ENCODE data around the gene IFRD2. TPM values are rescaled to one million over a fixed set of nuclear protein-coding genes. Genes with fewer than 3 reads are reported as not detected.

IFRD2 gene
- total and polyA plus RNA-seq, 2 donors (not counting 1 experiment from before 2014, with no cell fraction given) = 28.1 to 51.0 TPM

DNA sequence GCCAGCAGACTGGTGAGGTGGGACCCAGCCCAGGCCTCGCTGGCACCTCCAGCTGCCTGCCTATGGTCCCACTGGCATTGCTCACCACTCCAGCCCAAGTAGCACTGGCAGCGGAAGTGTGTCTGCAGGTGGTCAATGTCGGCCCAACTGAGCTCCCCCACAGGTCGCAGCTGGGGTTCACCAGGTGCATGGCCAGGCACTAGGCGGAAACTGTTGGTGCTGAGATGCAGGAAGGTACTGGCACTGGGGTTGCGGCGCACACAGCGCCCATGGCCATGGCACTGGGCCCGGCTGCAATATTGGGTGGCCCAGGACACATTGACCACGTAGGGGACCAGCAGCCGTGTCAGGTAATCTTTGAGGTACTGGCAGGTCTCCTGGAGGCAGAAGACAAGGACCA, 25.9 kb upstream of the IFRD2 start:
- Histone ChIP-seq H2AFZ (ENCODE audit: low read length) (no peak overlapping the region), H4K20me1 (ENCODE audit: control insufficient read depth, extremely low read depth, insufficient read depth, low read length) (no peaks in the 10 kb centered on the region), H3K4me2 (ENCODE audit: extremely low read depth, insufficient read depth, low read length) (no peak overlapping the region), H3K27ac (ENCODE audit: insufficient read depth, low read length) (no peak overlapping the region), H3K4me1 (ENCODE audit: control insufficient read depth, extremely low read depth, insufficient read depth, low read length) (peaks cover 7% of the 10 kb centered on the region), H3K36me3 (ENCODE audit: control insufficient read depth, insufficient read depth, low read length) (peaks cover 18% of the 10 kb centered on the region), H3K9me3 (ENCODE audit: control insufficient read depth, insufficient read depth, low read depth, low read length) (no peaks in the 10 kb centered on the region), H3K79me2 (ENCODE audit: control insufficient read depth, insufficient read depth, low read length) (peaks cover 23% of the 10 kb centered on the region), H3K9ac (ENCODE audit: insufficient read depth, low read length) (no peak overlapping the region), H3K4me3 (replicated peaks in 1 of 4; ENCODE audit: control extremely low read depth in 1 of 4, insufficient read depth in 1 of 4, low read depth in 3 of 4, low read length in 4 of 4) (no peak overlapping the region), H3K27me3 (ENCODE audit: control insufficient read depth, insufficient read depth, low read length) (no peaks in the 10 kb centered on the region)
- no peak for DNase-seq (ENCODE audit: low read depth in 2 of 2)
- TF ChIP-seq EZH2 (IDR thresholded peaks at IDR 0.05; ENCODE audit: low read length, missing control alignments) (no peak), CTCF (conservative IDR thresholded peaks at IDR 0.05 in 1 of 2, IDR thresholded peaks at IDR 0.05 in 1 of 2; ENCODE audit: low read depth in 1 of 2, low read length in 2 of 2) (no peak)

GRCh38 chr3:50317300-50317699, 25.1 kb upstream of the IFRD2 start:
- H3K36me3 ChIP-seq (ENCODE audit: control insufficient read depth, insufficient read depth, low read length) = peaks cover 18% of the 10 kb centered on the region
- H3K79me2 ChIP-seq (ENCODE audit: control insufficient read depth, insufficient read depth, low read length) = peaks cover 23% of the 10 kb centered on the region
- H3K4me2 ChIP-seq (ENCODE audit: extremely low read depth, insufficient read depth, low read length) = no peak overlapping the region
- peaks cover 5% of the 10 kb centered on the region for H3K4me1 ChIP-seq (ENCODE audit: control insufficient read depth, extremely low read depth, insufficient read depth, low read length)
- DNase-seq (ENCODE audit: low read depth in 2 of 2) = no peak
- no peak overlapping the region for H3K27ac ChIP-seq (ENCODE audit: insufficient read depth, low read length)
- H4K20me1 ChIP-seq (ENCODE audit: control insufficient read depth, extremely low read depth, insufficient read depth, low read length) = no peaks in the 10 kb centered on the region
- H3K9me3 ChIP-seq (ENCODE audit: control insufficient read depth, insufficient read depth, low read depth, low read length) = no peaks in the 10 kb centered on the region
- no peak overlapping the region for H2AFZ ChIP-seq (ENCODE audit: low read length)
- TF ChIP-seq EZH2 (IDR thresholded peaks at IDR 0.05; ENCODE audit: low read length, missing control alignments) (no peak), CTCF (conservative IDR thresholded peaks at IDR 0.05 in 1 of 2, IDR thresholded peaks at IDR 0.05 in 1 of 2; ENCODE audit: low read depth in 1 of 2, low read length in 2 of 2) (no peak)
- no peaks in the 10 kb centered on the region for H3K27me3 ChIP-seq (ENCODE audit: control insufficient read depth, insufficient read depth, low read length)
- no peak overlapping the region for H3K4me3 ChIP-seq (replicated peaks in 1 of 4; ENCODE audit: control extremely low read depth in 1 of 4, insufficient read depth in 1 of 4, low read depth in 3 of 4, low read length in 4 of 4)
- no peak overlapping the region for H3K9ac ChIP-seq (ENCODE audit: insufficient read depth, low read length)

DNA sequence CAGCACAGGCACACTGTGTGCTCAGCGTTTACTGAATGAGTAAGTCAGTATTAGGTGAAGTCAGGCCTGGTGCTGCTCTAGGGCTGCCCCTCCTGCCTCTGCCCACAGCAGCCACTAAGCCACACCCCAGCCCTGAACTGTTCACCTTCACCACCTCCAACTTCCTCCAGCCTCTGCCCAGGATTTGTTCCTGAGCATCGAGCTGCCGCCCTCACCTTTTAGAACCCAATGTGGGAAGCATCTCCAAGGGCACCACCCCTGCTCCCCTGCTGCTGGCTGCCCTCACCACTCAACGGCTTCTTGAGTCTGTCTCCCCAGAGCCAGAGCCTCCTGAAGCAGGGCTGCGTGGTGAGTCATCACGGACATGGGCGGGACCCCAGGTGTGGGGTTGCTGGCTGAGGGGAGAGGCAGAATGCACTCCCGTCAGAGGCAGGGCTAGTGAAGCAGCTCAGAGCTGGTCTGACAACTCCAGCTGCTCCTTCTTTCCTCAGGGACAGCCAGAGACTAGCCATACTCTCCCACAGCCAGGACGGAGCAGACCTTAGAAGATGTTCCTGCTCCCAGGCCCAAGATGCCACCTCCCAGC, 24.5 kb upstream of the IFRD2 start:
- H3K36me3 ChIP-seq (ENCODE audit: control insufficient read depth, insufficient read depth, low read length) = peaks cover 18% of the 10 kb centered on the region
- H3K27ac ChIP-seq (ENCODE audit: insufficient read depth, low read length) = no peak overlapping the region
- H3K79me2 ChIP-seq (ENCODE audit: control insufficient read depth, insufficient read depth, low read length) = peaks cover 23% of the 10 kb centered on the region
- H4K20me1 ChIP-seq (ENCODE audit: control insufficient read depth, extremely low read depth, insufficient read depth, low read length) = no peaks in the 10 kb centered on the region
- H3K4me3 ChIP-seq (replicated peaks in 1 of 4; ENCODE audit: control extremely low read depth in 1 of 4, insufficient read depth in 1 of 4, low read depth in 3 of 4, low read length in 4 of 4) = no peak overlapping the region
- no peak overlapping the region for H3K9ac ChIP-seq (ENCODE audit: insufficient read depth, low read length)
- no peaks in the 10 kb centered on the region for H3K9me3 ChIP-seq (ENCODE audit: control insufficient read depth, insufficient read depth, low read depth, low read length)
- DNase-seq (ENCODE audit: low read depth in 2 of 2) = peak in 1 of 2 donors; percentile 79
- peaks cover 5% of the 10 kb centered on the region for H3K4me1 ChIP-seq (ENCODE audit: control insufficient read depth, extremely low read depth, insufficient read depth, low read length)
- H3K4me2 ChIP-seq (ENCODE audit: extremely low read depth, insufficient read depth, low read length) = no peak overlapping the region
- H3K27me3 ChIP-seq (ENCODE audit: control insufficient read depth, insufficient read depth, low read length) = no peaks in the 10 kb centered on the region
- TF ChIP-seq CTCF (conservative IDR thresholded peaks at IDR 0.05 in 1 of 2, IDR thresholded peaks at IDR 0.05 in 1 of 2; ENCODE audit: low read depth in 1 of 2, low read length in 2 of 2) = no peak
- no peak for TF ChIP-seq EZH2 (IDR thresholded peaks at IDR 0.05; ENCODE audit: low read length, missing control alignments)
- H2AFZ ChIP-seq (ENCODE audit: low read length) = no peak overlapping the region
